ENCODE results near the gene DOP1B.
"Not testable (repeated sequence)": the region's sequence is repeated elsewhere in the genome, so short reads cannot be mapped to it uniquely, and the experiment has no call there.

The DOP1B gene

DNA sequence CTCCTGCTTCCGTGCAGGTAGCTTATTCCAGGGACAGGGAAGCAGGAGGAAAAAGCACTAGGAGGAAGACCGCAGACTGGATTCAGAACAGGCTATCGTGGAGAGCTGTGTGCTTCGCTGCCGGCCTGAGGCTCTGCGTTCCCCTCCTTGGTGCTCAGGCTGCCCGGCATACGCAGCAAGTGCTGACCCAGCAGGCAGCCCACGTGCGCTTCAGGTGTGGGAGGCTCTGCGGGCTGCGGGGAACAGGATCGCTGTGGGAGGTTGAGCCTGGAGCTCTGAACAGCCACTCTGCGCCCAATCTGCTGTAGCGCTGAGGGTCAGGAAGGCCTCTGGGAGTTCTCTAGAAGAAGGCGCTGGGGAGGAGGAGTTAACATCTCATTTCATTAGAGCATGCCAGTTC lies 27.9 kb downstream of the DOP1B start:
- no peak overlapping the region for H3K27ac ChIP-seq (ENCODE audit: low read depth, low read length)
- no peaks in the 10 kb centered on the region for H3K36me3 ChIP-seq (ENCODE audit: control insufficient read depth, insufficient read depth, low read length)
- peaks cover 7% of the 10 kb centered on the region for H3K4me1 ChIP-seq (ENCODE audit: control insufficient read depth, insufficient read depth, low read length)
- H3K9ac ChIP-seq (ENCODE audit: low read length) = no peak overlapping the region
- H3K27me3 ChIP-seq (ENCODE audit: control insufficient read depth, insufficient read depth, low read length) = no peaks in the 10 kb centered on the region
- H3K4me3 ChIP-seq (ENCODE audit: low read length) = no peak overlapping the region

DNA sequence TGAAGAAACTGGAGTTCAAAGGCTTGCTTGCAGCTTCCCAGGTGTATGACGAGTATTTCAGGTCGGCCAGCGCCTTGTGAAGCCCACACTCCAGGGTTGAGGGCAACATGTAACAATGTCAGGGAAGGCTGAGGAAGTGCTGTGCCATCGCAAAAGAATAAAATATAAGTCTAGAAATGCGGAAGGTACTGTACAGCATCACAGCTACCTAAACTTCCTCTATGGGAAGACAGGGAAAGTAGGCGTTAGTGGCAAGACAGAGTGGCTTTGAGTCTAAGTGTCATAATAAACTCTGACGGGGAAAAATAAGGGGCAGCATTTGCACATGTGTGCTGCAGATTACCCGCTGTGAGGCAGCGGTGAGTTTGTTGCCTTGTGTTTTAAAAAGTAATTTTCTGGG lies 28.9 kb downstream of the DOP1B start:
- H3K27ac ChIP-seq (ENCODE audit: low read depth, low read length) = no peak overlapping the region
- no peak overlapping the region for H3K4me3 ChIP-seq (ENCODE audit: low read length)
- H3K4me1 ChIP-seq (ENCODE audit: control insufficient read depth, insufficient read depth, low read length) = peaks cover 7% of the 10 kb centered on the region

DNA sequence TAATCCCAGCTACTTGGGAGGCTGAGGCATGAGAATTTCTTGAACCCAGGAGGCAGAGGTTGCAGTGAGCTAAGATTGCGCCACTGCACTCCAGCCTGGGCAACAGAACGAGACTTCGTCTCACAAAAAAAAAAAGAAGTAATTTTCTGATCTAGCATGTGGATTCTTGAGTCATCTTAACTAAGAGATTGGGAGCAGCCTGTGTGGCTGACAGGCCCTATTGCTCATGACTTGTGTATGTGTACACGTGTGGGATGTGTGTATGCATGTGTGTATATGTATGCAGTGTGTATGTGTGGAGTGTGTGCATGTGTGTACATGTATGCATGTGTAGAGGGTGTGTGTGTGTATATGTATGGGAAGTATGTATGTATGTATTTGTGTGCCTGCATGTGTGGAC lies 29.5 kb downstream of the DOP1B start:
- no peak overlapping the region for H3K9ac ChIP-seq (ENCODE audit: low read length)
- H3K27ac ChIP-seq (ENCODE audit: low read depth, low read length) = no peak overlapping the region
- H3K4me3 ChIP-seq (ENCODE audit: low read length) = no peak overlapping the region
- H3K27me3 ChIP-seq (ENCODE audit: control insufficient read depth, insufficient read depth, low read length) = no peaks in the 10 kb centered on the region
- peaks cover 7% of the 10 kb centered on the region for H3K4me1 ChIP-seq (ENCODE audit: control insufficient read depth, insufficient read depth, low read length)
- H3K36me3 ChIP-seq (ENCODE audit: control insufficient read depth, insufficient read depth, low read length) = no peaks in the 10 kb centered on the region

More for the DNA sequence above, 28.9 kb downstream of the DOP1B start:
- no peaks in the 10 kb centered on the region for H3K36me3 ChIP-seq (ENCODE audit: control insufficient read depth, insufficient read depth, low read length)
- no peaks in the 10 kb centered on the region for H3K27me3 ChIP-seq (ENCODE audit: control insufficient read depth, insufficient read depth, low read length)
- no peak overlapping the region for H3K9ac ChIP-seq (ENCODE audit: low read length)

DNA sequence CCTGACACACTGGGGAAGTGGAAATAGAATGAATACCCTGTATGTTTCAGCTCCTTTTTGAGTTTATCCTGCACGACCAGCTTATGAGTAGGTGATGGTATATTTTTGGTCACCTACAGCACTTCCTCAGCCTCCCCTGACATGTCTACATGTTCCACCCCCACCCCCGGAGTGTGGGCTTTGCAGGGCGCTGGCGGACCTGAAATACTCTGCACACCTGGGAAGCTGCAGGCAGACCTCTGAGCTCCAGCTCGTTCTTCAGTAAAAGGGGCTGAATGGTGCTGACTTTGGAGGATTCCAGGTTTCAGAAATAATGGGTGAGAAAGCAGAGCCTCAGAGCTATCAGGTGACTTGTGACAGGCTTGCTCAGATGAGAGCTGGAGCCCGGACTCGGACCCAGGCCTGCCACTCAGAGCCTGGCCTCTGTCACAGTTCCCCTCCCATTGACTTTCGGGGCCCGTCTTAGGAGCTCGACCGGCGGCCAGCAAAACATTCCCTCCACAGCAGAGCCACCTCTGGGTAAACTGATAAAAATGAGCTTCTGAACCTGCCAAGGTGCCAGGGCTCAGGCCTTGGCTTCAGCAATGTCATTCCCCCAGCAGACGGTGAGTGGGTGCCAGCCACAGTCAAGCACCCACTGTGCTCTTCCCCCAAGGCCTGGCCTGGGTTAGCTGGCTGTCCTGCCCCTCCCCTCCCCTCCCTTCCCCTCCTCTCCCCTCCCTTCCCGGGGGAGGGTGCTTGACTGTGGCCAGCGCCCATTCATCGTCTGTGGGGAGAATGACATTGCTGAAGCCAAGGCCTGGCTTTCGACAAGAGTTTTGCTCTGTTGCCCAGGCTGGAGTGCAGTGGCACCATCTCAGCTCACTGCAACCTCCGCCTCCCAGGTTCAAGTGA lies 30.1 kb downstream of the DOP1B start:
- H3K27me3 ChIP-seq (ENCODE audit: control insufficient read depth, insufficient read depth, low read length) = no peaks in the 10 kb centered on the region
- peaks cover 7% of the 10 kb centered on the region for H3K4me1 ChIP-seq (ENCODE audit: control insufficient read depth, insufficient read depth, low read length)
- H3K27ac ChIP-seq (ENCODE audit: low read depth, low read length) = no peak overlapping the region
- H3K36me3 ChIP-seq (ENCODE audit: control insufficient read depth, insufficient read depth, low read length) = no peaks in the 10 kb centered on the region
- no peak overlapping the region for H3K4me3 ChIP-seq (ENCODE audit: low read length)
- no peak overlapping the region for H3K9ac ChIP-seq (ENCODE audit: low read length)

DNA sequence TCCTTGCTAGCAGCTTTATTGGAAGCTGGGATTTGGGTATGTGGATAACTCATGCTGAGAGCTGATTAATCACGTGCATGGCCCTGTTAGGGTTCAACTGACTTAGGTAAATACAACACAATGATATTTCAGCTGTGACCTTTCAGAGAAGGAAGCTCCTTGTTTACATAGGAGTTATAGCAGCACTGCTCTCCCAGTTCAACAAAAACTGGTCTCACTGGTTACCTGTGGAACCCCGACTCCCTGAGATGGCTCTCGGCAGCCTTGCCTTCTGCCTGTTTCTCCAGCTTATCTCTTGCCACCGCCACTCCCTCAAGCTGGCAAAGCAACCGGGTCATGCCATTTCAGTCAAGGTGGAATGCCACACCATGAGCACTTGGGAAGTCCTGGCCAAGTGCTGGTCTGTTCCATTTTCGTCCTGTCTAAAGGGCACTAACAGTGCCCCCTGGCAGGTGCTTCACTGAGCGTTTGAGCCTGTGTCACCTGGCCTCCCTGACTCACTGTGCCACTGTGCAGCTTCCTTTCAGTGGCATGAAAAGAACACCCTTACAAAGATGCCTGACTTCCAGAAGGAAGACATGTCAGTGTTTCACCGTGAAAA lies 31.6 kb downstream of the DOP1B start:
- Histone ChIP-seq H3K4me1 (ENCODE audit: control insufficient read depth, insufficient read depth, low read length) (peaks cover 7% of the 10 kb centered on the region), H3K9ac (ENCODE audit: low read length) (no peak overlapping the region)

DNA sequence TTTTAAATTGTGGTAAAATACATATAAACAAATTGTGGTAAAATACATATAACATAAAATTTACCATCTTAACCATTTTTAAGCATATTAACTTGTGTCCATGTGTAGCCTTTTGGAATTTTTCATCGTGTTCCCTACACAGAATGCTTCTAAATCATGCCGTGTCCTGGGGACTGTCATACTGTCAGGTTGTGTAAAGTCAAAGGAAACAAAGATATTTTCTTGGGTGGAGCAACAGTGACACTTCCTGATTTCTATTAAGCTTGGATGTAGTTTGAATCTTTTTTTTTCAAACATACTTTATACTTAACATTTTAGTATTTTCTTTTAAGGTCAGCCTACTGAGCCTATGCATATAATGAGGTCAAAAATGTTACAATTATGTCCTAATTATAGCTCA lies 32.3 kb downstream of the DOP1B start:
- H3K36me3 ChIP-seq (ENCODE audit: control insufficient read depth, insufficient read depth, low read length) = no peaks in the 10 kb centered on the region
- no peak overlapping the region for H3K27ac ChIP-seq (ENCODE audit: low read depth, low read length)
- no peak overlapping the region for H3K9ac ChIP-seq (ENCODE audit: low read length)
- peaks cover 7% of the 10 kb centered on the region for H3K4me1 ChIP-seq (ENCODE audit: control insufficient read depth, insufficient read depth, low read length)
- no peaks in the 10 kb centered on the region for H3K27me3 ChIP-seq (ENCODE audit: control insufficient read depth, insufficient read depth, low read length)
- no peak overlapping the region for H3K4me3 ChIP-seq (ENCODE audit: low read length)

More for the DNA sequence above, 31.6 kb downstream of the DOP1B start:
- no peak overlapping the region for H3K4me3 ChIP-seq (ENCODE audit: low read length)
- no peaks in the 10 kb centered on the region for H3K36me3 ChIP-seq (ENCODE audit: control insufficient read depth, insufficient read depth, low read length)
- no peaks in the 10 kb centered on the region for H3K27me3 ChIP-seq (ENCODE audit: control insufficient read depth, insufficient read depth, low read length)
- no peak overlapping the region for H3K27ac ChIP-seq (ENCODE audit: low read depth, low read length)

DNA sequence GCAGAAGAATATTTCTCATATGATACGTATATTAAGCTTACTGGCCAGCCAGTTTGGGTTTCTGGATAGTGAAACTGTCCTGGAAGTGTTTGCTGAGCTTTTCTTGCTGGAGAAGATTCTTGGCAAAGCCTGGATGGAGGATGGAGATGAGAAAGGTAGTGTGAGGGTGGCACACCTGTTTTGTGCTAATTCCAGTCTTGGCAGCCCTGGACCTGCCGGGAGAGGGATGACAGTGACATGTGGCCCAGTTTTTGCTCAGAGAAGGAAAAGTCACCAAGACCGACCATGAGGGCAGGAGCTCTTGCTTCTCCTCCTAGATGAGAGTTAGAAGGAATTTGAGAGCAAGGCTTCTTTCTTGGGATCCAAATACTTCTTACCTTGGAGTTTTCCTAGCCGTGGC lies 34.1 kb downstream of the DOP1B start:
- no peaks in the 10 kb centered on the region for H3K36me3 ChIP-seq (ENCODE audit: control insufficient read depth, insufficient read depth, low read length)
- no peak overlapping the region for H3K27ac ChIP-seq (ENCODE audit: low read depth, low read length)
- no peaks in the 10 kb centered on the region for H3K27me3 ChIP-seq (ENCODE audit: control insufficient read depth, insufficient read depth, low read length)
- no peak overlapping the region for H3K4me3 ChIP-seq (ENCODE audit: low read length)
- no peak overlapping the region for H3K9ac ChIP-seq (ENCODE audit: low read length)
- peaks cover 7% of the 10 kb centered on the region for H3K4me1 ChIP-seq (ENCODE audit: control insufficient read depth, insufficient read depth, low read length)

DNA sequence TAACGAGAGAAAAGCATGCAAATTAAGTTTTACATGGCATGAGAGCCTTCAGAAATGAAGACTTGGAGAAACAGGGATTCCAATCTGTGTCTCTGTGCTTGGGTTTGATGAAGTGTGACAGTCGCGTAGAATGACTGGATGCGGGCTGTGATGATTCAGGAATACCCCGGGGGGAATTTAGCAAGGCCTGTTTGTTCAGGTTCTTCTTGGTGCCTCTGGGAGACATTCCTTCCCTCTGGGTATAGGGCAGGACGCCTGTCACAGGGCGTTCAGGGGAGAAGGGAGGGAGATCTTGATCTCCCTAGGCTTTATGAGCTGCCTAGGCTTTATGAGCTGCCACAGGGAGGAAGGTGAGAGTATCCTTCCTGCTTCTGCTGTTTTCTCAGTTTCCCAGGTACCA lies 36.6 kb downstream of the DOP1B start:
- no peak overlapping the region for H3K4me3 ChIP-seq (ENCODE audit: low read length)
- no peaks in the 10 kb centered on the region for H3K36me3 ChIP-seq (ENCODE audit: control insufficient read depth, insufficient read depth, low read length)
- H3K27ac ChIP-seq (ENCODE audit: low read depth, low read length) = no peak overlapping the region
- no peaks in the 10 kb centered on the region for H3K27me3 ChIP-seq (ENCODE audit: control insufficient read depth, insufficient read depth, low read length)
- peaks cover 3% of the 10 kb centered on the region for H3K4me1 ChIP-seq (ENCODE audit: control insufficient read depth, insufficient read depth, low read length)
- H3K9ac ChIP-seq (ENCODE audit: low read length) = no peak overlapping the region

DNA sequence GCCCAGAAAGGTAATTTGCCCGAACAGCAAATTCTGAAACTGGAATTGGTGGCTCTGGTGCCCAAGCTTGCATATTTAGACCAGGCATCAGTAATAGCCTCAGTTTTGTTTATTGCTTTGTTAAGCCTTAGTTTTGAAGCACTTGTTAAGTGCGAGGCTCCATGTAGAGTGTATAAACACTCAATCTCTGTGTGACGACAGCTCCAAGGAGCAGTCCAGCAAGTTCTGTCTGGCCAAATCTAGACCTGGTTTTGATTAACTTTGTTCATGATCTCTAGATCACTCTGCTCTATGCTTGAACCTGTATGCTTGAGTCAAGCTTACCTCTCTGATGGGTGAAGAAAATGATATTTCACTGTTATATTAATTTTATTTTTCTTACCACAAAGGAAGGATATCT lies 37.4 kb downstream of the DOP1B start:
- Histone ChIP-seq H3K27me3 (ENCODE audit: control insufficient read depth, insufficient read depth, low read length) (no peaks in the 10 kb centered on the region), H3K27ac (ENCODE audit: low read depth, low read length) (no peak overlapping the region), H3K36me3 (ENCODE audit: control insufficient read depth, insufficient read depth, low read length) (no peaks in the 10 kb centered on the region), H3K9ac (ENCODE audit: low read length) (no peak overlapping the region), H3K4me1 (ENCODE audit: control insufficient read depth, insufficient read depth, low read length) (no peaks in the 10 kb centered on the region), H3K4me3 (ENCODE audit: low read length) (no peak overlapping the region)

DNA sequence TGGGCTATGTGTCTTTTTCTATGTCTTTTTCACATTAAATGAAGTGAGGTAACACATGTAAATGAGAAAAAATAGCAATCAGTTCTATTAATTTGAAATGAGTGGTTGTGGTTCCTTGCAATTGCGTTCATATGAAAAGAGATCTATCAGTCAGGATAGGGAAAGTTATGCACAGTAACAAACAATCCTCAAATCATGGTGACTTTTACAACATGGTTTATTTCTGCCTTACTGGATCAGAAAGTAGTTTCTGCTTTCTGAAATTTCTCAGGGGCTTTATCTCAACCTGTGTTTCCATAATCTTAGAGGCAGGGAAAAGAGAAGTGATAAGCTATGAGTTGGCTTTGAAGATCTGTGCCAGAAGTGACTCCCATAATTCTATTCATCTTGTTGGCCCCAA lies 39.0 kb downstream of the DOP1B start:
- no peaks in the 10 kb centered on the region for H3K36me3 ChIP-seq (ENCODE audit: control insufficient read depth, insufficient read depth, low read length)
- H3K4me3 ChIP-seq (ENCODE audit: low read length) = no peak overlapping the region
- no peak overlapping the region for H3K27ac ChIP-seq (ENCODE audit: low read depth, low read length)
- no peak overlapping the region for H3K9ac ChIP-seq (ENCODE audit: low read length)
- no peaks in the 10 kb centered on the region for H3K4me1 ChIP-seq (ENCODE audit: control insufficient read depth, insufficient read depth, low read length)
- no peaks in the 10 kb centered on the region for H3K27me3 ChIP-seq (ENCODE audit: control insufficient read depth, insufficient read depth, low read length)

DNA sequence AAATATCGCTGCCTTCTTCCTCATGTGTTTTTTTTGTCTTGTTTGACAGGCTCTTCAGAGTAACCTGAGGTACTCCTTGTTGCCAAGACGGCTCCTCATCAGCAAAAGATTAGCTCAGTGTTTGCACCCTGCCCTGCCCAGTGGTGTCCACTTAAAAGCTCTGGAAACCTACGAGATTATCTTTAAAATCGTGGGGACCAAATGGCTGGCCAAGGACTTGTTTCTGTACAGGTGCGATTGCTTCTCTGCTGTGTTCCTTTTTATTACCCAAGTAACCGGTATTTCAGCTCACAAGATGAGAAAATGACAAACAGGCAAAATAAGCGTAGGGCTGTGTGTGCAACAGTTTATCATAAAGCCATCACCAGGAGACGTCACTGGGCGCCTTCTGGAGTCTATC lies 42.4 kb downstream of the DOP1B start:
- H3K27ac ChIP-seq (ENCODE audit: low read depth, low read length) = no peak overlapping the region
- H3K4me3 ChIP-seq (ENCODE audit: low read length) = no peak overlapping the region
- no peaks in the 10 kb centered on the region for H3K4me1 ChIP-seq (ENCODE audit: control insufficient read depth, insufficient read depth, low read length)
- H3K36me3 ChIP-seq (ENCODE audit: control insufficient read depth, insufficient read depth, low read length) = peaks cover 3% of the 10 kb centered on the region
- no peaks in the 10 kb centered on the region for H3K27me3 ChIP-seq (ENCODE audit: control insufficient read depth, insufficient read depth, low read length)
- no peak overlapping the region for H3K9ac ChIP-seq (ENCODE audit: low read length)

DNA sequence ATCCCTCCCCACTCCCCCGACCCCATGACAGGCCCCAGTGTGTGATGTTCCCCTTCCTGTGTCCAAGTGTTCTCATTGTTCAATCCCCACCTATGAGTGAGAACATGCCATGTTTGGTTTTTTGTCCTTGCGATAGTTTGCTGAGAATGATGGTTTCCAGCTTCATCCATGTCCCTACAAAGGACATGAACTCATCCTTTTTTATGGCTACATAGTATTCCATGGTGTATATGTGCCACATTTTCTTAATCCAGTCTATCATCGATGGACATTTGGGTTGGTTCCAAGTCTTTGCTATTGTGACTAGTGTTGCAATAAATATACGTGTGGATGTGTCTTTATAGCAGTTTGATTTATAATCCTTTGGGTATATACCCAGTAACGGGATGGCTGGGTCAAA lies 43.0 kb downstream of the DOP1B start:
- H3K4me1 ChIP-seq (ENCODE audit: control insufficient read depth, insufficient read depth, low read length); H3K27ac ChIP-seq (ENCODE audit: low read depth, low read length); H3K4me3 ChIP-seq (ENCODE audit: low read length); H3K27me3 ChIP-seq (ENCODE audit: control insufficient read depth, insufficient read depth, low read length); H3K9ac ChIP-seq (ENCODE audit: low read length); H3K36me3 ChIP-seq (ENCODE audit: control insufficient read depth, insufficient read depth, low read length): not testable (repeated sequence)

DNA sequence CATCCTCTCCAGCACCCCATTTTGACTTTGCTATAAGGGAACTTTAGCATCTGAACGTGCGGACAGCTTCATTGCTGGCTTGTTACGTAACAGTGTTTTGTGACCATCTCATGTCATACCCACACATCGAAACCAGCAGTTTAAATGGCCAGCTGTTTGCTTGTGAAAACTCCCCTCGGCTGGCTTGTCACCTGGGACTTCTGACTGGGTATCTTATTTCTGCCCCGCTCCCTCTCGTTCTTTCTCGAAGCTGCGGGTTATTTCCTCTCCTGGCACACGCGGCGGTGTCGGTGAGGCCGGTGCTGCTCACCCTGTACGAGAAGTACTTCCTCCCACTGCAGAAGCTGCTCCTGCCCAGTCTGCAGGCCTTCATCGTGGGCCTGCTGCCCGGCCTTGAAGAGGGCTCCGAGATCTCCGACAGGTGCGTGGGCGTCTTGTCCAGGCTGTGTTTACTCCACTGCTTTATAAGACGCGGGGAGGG lies 43.5 kb downstream of the DOP1B start:
- Histone ChIP-seq H3K4me1 (ENCODE audit: control insufficient read depth, insufficient read depth, low read length) (no peaks in the 10 kb centered on the region), H3K9ac (ENCODE audit: low read length) (no peak overlapping the region), H3K36me3 (ENCODE audit: control insufficient read depth, insufficient read depth, low read length) (peaks cover 3% of the 10 kb centered on the region), H3K4me3 (ENCODE audit: low read length) (no peak overlapping the region), H3K27ac (ENCODE audit: low read depth, low read length) (no peak overlapping the region), H3K27me3 (ENCODE audit: control insufficient read depth, insufficient read depth, low read length) (no peaks in the 10 kb centered on the region)

All from rectal smooth muscle tissue (tissue), 1 donor.